H1 (cell line): ENCODE results near the gene MAPK4. TPM values are rescaled to one million over a fixed set of nuclear protein-coding genes. Genes with fewer than 3 reads are reported as not detected.

Source experiments
- CTCF ChIA-PET: fragments of 300-600 bp; sonication (Branson Sonifier 250); formaldehyde crosslinking; loops from one replicate; lab custom pipeline; 2021; ENCODE audit not compliant: partially characterized antibody; lab: Charles Lee
- POLR2A ChIA-PET: fragments of 300-600 bp; sonication (Branson Sonifier 250); formaldehyde crosslinking; loops from one replicate; lab custom pipeline; 2021; ENCODE audit warnings: inconsistent platforms; ENCODE audit not compliant: partially characterized antibody; lab: Charles Lee
- DNase-seq, 2 experiments: peaks; one replicate each; pipeline versions ENCODE4 v3.0.0 to v3.0.0-alpha.2; 2010 to 2022; ENCODE audit warnings: low spot score in 2 of 2, low read depth in 1 of 2, mixed read lengths in 1 of 2
- FAIRE-seq: peaks from 2 replicates; lab custom pipeline; 2011; peaks lifted over from hg19 to GRCh38; lab: Jason Lieb, UNC
- H2AFZ ChIP-seq: 2 replicates; pipeline ENCODE4 v1.8.1; 2012; ENCODE audit warnings: low read length, inconsistent platforms
- H2AK5ac ChIP-seq: 2 replicates; pipeline ENCODE4 v1.6.1; 2013; ENCODE audit warnings: low read depth, low read length
- H2BK120ac ChIP-seq: replicated peaks from 2 replicates; pipeline ENCODE3; 2013; ENCODE audit warnings: low read depth, low read length, inconsistent platforms
- H2BK12ac ChIP-seq: 2 replicates; pipeline ENCODE4 v1.6.1; 2013; ENCODE audit warnings: low read depth, low read length
- H2BK15ac ChIP-seq: 2 replicates; pipeline ENCODE4 v1.6.1; 2013; ENCODE audit warnings: low read length
- H2BK20ac ChIP-seq: 2 replicates; pipeline ENCODE4 v1.6.1; 2013; ENCODE audit warnings: low read length
- H2BK5ac ChIP-seq: 2 replicates; pipeline ENCODE4 v1.6.1; 2013; ENCODE audit warnings: low read depth, low read length
- H3K14ac ChIP-seq: 2 replicates; pipeline ENCODE4 v1.6.1; 2013; ENCODE audit warnings: inconsistent platforms; ENCODE audit not compliant: insufficient read length
- H3K18ac ChIP-seq: 2 replicates; pipeline ENCODE4 v1.6.1; 2013; ENCODE audit warnings: low read length; ENCODE audit errors: extremely low read depth
- H3K23ac ChIP-seq: 2 replicates; pipeline ENCODE4 v1.6.1; 2013; ENCODE audit warnings: inconsistent platforms; ENCODE audit not compliant: insufficient read length
- H3K23me2 ChIP-seq: 2 replicates; pipeline ENCODE4 v1.6.1; 2013; ENCODE audit warnings: low read depth, low read length
- H3K27ac ChIP-seq: 2 replicates; pipeline ENCODE4 v1.6.1; 2011; ENCODE audit warnings: low read depth, low read length, inconsistent platforms
- H3K27me3 ChIP-seq, 4 experiments: replicated peaks in 1 of 4; 1 replicate in 1 of 4; 2 replicates in 3 of 4; pipeline versions ENCODE4 v1.6.1 to v1.8.1; 2011 to 2013; ENCODE audit warnings: low read length in 3 of 4, mild to moderate bottlenecking in 3 of 4, inconsistent platforms in 2 of 4, mixed read lengths in 2 of 4, moderate library complexity in 1 of 4; ENCODE audit not compliant: control insufficient read depth in 3 of 4, insufficient read depth in 3 of 4; ENCODE audit errors: extremely low read depth in 1 of 4
- H3K36me3 ChIP-seq, 4 experiments: 2 replicates each; pipeline versions ENCODE4 v1.6.1 to v1.8.1; 2011 to 2013; ENCODE audit warnings: mild to moderate bottlenecking in 4 of 4, low read length in 3 of 4, moderate library complexity in 2 of 4, control low read depth in 1 of 4, inconsistent platforms in 1 of 4; ENCODE audit not compliant: insufficient read depth in 4 of 4, control insufficient read depth in 2 of 4
- H3K4ac ChIP-seq: replicated peaks from 2 replicates; pipeline ENCODE3; 2013; ENCODE audit warnings: low read length, low read depth, mixed read lengths, inconsistent platforms; ENCODE audit not compliant: insufficient read length
- H3K4me1 ChIP-seq, 4 experiments: replicated peaks in 1 of 4; 1 replicate in 1 of 4; 2 replicates in 3 of 4; pipeline versions ENCODE4 v1.6.1 to v1.8.1; 2011 to 2013; ENCODE audit warnings: low read length in 3 of 4, inconsistent platforms in 2 of 4, mixed read lengths in 1 of 4; ENCODE audit not compliant: insufficient read depth in 4 of 4, control insufficient read depth in 3 of 4
- H3K4me2 ChIP-seq, 2 experiments: 2 replicates each; pipeline versions ENCODE4 v1.6.1 to v1.8.1; 2011 to 2013; ENCODE audit warnings: low read depth in 2 of 2, low read length in 2 of 2, control low read depth in 1 of 2, inconsistent platforms in 1 of 2, mild to moderate bottlenecking in 1 of 2; ENCODE audit not compliant: insufficient read depth in 1 of 2
- H3K4me3 ChIP-seq, 4 experiments: fragments of 200-600, 300-600 bp in 1 of 4; sonication (generic), shearing (Covaris generic), sonication (Bioruptor Twin) in 1 of 4; 2 replicates each; pipeline versions ENCODE4 v1.5.1 to v1.8.1; 2011 to 2016; ENCODE audit warnings: low read length in 4 of 4, low read depth in 3 of 4, control low read depth in 2 of 4, inconsistent platforms in 2 of 4, mild to moderate bottlenecking in 2 of 4, mixed read lengths in 1 of 4, moderate library complexity in 1 of 4; ENCODE audit not compliant: insufficient read depth in 2 of 4; ENCODE audit errors: extremely low read depth in 1 of 4
- H3K56ac ChIP-seq: replicated peaks from 2 replicates; pipeline ENCODE3; 2013; ENCODE audit warnings: low read depth, mild to moderate bottlenecking, mixed read lengths, low read length, inconsistent platforms; ENCODE audit not compliant: insufficient read length
- H3K79me1 ChIP-seq: 2 replicates; pipeline ENCODE4 v1.6.1; 2013; ENCODE audit warnings: low read depth, low read length, control low read depth
- H3K79me2 ChIP-seq, 2 experiments: 2 replicates each; pipeline versions ENCODE4 v1.6.1 to v1.8.1; 2012 to 2013; ENCODE audit warnings: low read length in 2 of 2, mild to moderate bottlenecking in 2 of 2, inconsistent platforms in 1 of 2; ENCODE audit not compliant: insufficient read depth in 2 of 2, control insufficient read depth in 1 of 2
- H3K9ac ChIP-seq, 4 experiments: replicated peaks in 1 of 4; 1 replicate in 1 of 4; 2 replicates in 3 of 4; pipeline versions ENCODE4 v1.6.1 to v1.8.1; 2011 to 2013; ENCODE audit warnings: low read depth in 3 of 4, low read length in 3 of 4, control low read depth in 2 of 4, mild to moderate bottlenecking in 2 of 4, moderate library complexity in 2 of 4, inconsistent platforms in 1 of 4; ENCODE audit errors: extremely low read depth in 1 of 4
- H3K9me3 ChIP-seq, 2 experiments: 2 replicates each; pipeline versions ENCODE4 v1.6.1 to v1.8.1; 2012 to 2013; ENCODE audit warnings: mild to moderate bottlenecking in 2 of 2, moderate library complexity in 2 of 2, control low read depth in 1 of 2, inconsistent platforms in 1 of 2, low read depth in 1 of 2, low read length in 1 of 2, mixed read lengths in 1 of 2; ENCODE audit not compliant: insufficient read depth in 2 of 2
- H4K20me1 ChIP-seq, 2 experiments: replicated peaks in 1 of 2; 2 replicates each; pipeline versions ENCODE3 to v1.8.1; 2011 to 2013; ENCODE audit warnings: inconsistent platforms in 2 of 2, low read length in 2 of 2, mild to moderate bottlenecking in 1 of 2; ENCODE audit not compliant: insufficient read depth in 2 of 2, control insufficient read depth in 1 of 2
- H4K5ac ChIP-seq: 2 replicates; pipeline ENCODE4 v1.6.1; 2013; ENCODE audit warnings: low read length, low read depth, mixed read lengths, inconsistent platforms; ENCODE audit not compliant: insufficient read length
- H4K8ac ChIP-seq: 2 replicates; pipeline ENCODE4 v1.8.0; 2013; ENCODE audit warnings: mild to moderate bottlenecking, moderate library complexity, low read length, inconsistent platforms; ENCODE audit not compliant: insufficient read depth; ENCODE audit errors: extremely low read depth
- H4K91ac ChIP-seq: replicated peaks from 2 replicates; pipeline ENCODE3; 2013; ENCODE audit warnings: low read length, mixed read lengths, inconsistent platforms; ENCODE audit not compliant: insufficient read length
- HDAC2 ChIP-seq, 2 experiments: fragments of 300-600 bp in 1 of 2; sonication (generic) in 1 of 2; IDR thresholded peaks; 2 replicates each; pipeline ENCODE4 v1.6.1; 2011 to 2012; ENCODE audit warnings: low read depth in 2 of 2, low read length in 2 of 2, mild to moderate bottlenecking in 2 of 2, moderate library complexity in 2 of 2, borderline replicate concordance in 1 of 2, inconsistent platforms in 1 of 2
- JUN ChIP-seq: IDR thresholded peaks from 2 replicates; pipeline ENCODE4 v1.6.1; 2011; ENCODE audit warnings: low read depth, mild to moderate bottlenecking, improper control_type of control experiment, low read length
- KDM1A ChIP-seq: fragments of 200-600, 300-600 bp; sonication (generic); IDR thresholded peaks from 2 replicates; pipeline ENCODE4 v1.7.1; 2016; ENCODE audit warnings: mild to moderate bottlenecking, low read length, borderline replicate concordance
- WGBS, 2 experiments: shearing (Covaris generic) in 1 of 2; methylation state at CpG; one replicate each; pipeline versions ENCODE4 v1.1.6 to v1.1.7; 2013 to 2015; ENCODE audit warnings: low lambda C conversion rate in 2 of 2, mixed read lengths in 2 of 2, inconsistent platforms in 1 of 2, low coverage in 1 of 2, missing lambda C conversion rate in 1 of 2; ENCODE audit not compliant: insufficient replicate concordance in 2 of 2, insufficient coverage in 1 of 2, insufficient read length in 1 of 2; ENCODE audit errors: extremely low coverage in 1 of 2, missing lambda C conversion rate in 1 of 2; 5-methylcytosine and 5-hydroxymethylcytosine counted together
- polyA plus RNA-seq, 7 experiments: library from polyadenylated mRNA; depleted of rRNA in 3 of 7; stranded (reverse) in 5 of 7; unstranded in 2 of 7; fragments of >200 nt in 5 of 7; fragments of 200-250 nt in 2 of 7; gene quantifications; 1 replicate in 5 of 7; 2 replicates in 1 of 7; 4 replicates in 1 of 7; pipeline versions ENCODE4 v1.2.1 to v1.2.3, GENCODE V29; 2011 to 2013; ENCODE audit warnings: missing spikeins in 2 of 7, mixed read lengths in 2 of 7
- total RNA-seq: library from RNA; stranded (reverse); fragmentation: NEBNext Ultra II Directional; extraction: Animal tissue kit (Norgen Biotek cat#: 25700); gene quantifications from 2 replicates; pipeline ENCODE4 v1.2.1, GENCODE V29; 2021

MAPK4 gene
- total and polyA plus RNA-seq, 2 of the 8 experiments (the other 6 are each of a cell fraction or from before 2014, with no cell fraction given): 3.2 to 3.7 TPM

GRCh38 chr18:50548160-50548559, 11.7 kb upstream of the MAPK4 start:
- Histone ChIP-seq H3K4me1 (0 out of 7 replicates have a peak, but pooled peaks cover 0 to 2% (median 0%) of the 10 kb centered on the region in 4 experiments), H4K8ac (no peak overlapping the region), H3K36me3 (no peaks in the 10 kb centered on the region), H3K4ac (no peak overlapping the region), H3K9ac (no peak overlapping the region), H2BK20ac (no peak overlapping the region), H3K23ac (no peak overlapping the region), H2BK5ac (no peak overlapping the region), H2AFZ (no peak overlapping the region), H4K5ac (no peak overlapping the region), H4K20me1 (no peaks in the 10 kb centered on the region), H3K18ac (no peak overlapping the region), H3K27me3 (peaks cover 0 to 2% (median 0%) of the 10 kb centered on the region in 4 experiments; a peak in 1 of 7 replicates), H4K91ac (no peak overlapping the region), H3K9me3 (peaks cover 0 to 4% of the 10 kb centered on the region in 2 experiments; a peak in 1 of 4 replicates), H3K4me2 (no peak overlapping the region), H3K23me2 (no peaks in the 10 kb centered on the region; the same call in 1 of the 2 replicates), H3K79me1 (no peaks in the 10 kb centered on the region), H3K14ac (no peak overlapping the region), H2BK15ac (no peak overlapping the region), H2BK12ac (no peak overlapping the region), H2AK5ac (no peak overlapping the region), H2BK120ac (no peak overlapping the region), H3K79me2 (no peaks in the 10 kb centered on the region), H3K27ac (no peak overlapping the region), H3K4me3 (no peak overlapping the region), H3K56ac (no peak overlapping the region)
- FAIRE-seq (no peak), DNase-seq (no peak)
- POLR2A ChIA-PET: interaction anchor here (0.5 kb wide), 1 partner anchor 353 kb away, joined by 3 read pairs; no protein-coding TSS in a partner anchor
- peak; percentile 85 for TF ChIP-seq KDM1A
- TF ChIP-seq JUN: no peak
- peak in 1 of 2 experiments; percentile 62; a peak in 1 of 4 replicates for TF ChIP-seq HDAC2 (IDR thresholded peaks at IDR 0.05; ENCODE audit: borderline replicate concordance in 1 of 2, low read depth in 2 of 2, low read length in 2 of 2)
- CTCF ChIA-PET: no interaction called here
- WGBS, 2 experiments: 73% methylated on average over 1 of the region's 1 CpG; no CpG with 5 or more reads in 1 of the 2 experiments
